ENCODE data around the gene ANKHD1.

The ANKHD1 gene

DNA sequence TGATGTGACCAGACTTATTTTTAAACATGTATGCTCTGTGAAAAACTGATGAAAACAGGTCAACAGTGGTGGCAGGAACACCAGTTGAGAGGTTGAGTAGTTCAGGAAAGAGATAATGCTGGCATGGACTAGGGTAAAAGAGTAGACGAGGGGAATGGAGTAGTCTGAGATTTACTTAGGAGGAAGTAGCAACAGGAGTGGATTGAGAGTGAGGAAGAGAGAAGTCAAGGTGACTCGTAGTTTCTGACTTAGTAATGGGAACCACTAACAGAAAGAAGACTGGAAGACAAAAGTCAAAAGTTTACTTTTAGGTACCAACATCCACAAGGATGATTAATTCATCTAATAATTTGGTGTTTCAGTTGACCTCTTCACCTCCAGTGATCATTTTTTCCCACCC lies 152.0 kb downstream of the ANKHD1 start:
- no peak overlapping the region for H4K8ac ChIP-seq (ENCODE audit: low read depth, low read length)
- H4K91ac ChIP-seq (ENCODE audit: low read depth, low read length, poor library complexity) = no peak overlapping the region
- peaks cover 7 to 9% of the 10 kb centered on the region in 2 donors for H3K4me1 ChIP-seq (ENCODE audit: control insufficient read depth in 2 of 2, insufficient read depth in 1 of 2, low read depth in 1 of 2, low read length in 2 of 2)
- no peak overlapping the region for H3K9ac ChIP-seq (ENCODE audit: low read depth, low read length, poor library complexity)
- no peaks in the 10 kb centered on the region for H3K27me3 ChIP-seq (ENCODE audit: control insufficient read depth in 3 of 3, insufficient read depth in 3 of 3, low read depth in 1 of 3, low read length in 3 of 3)
- H3K18ac ChIP-seq (ENCODE audit: low read length) = no peak overlapping the region
- no peak overlapping the region for H3K4ac ChIP-seq (ENCODE audit: low read length)
- H2BK15ac ChIP-seq (ENCODE audit: low read length) = no peak overlapping the region
- no peak overlapping the region for H2BK5ac ChIP-seq (ENCODE audit: low read length)
- H3K4me3 ChIP-seq (ENCODE audit: low read length in 2 of 2) = no peak overlapping the region
- peaks cover 24 to 65% of the 10 kb centered on the region in 2 donors for H3K36me3 ChIP-seq (replicated peaks in 1 of 2; ENCODE audit: control insufficient read depth in 2 of 2, insufficient read depth in 2 of 2, low read length in 2 of 2)
- H3K79me1 ChIP-seq (ENCODE audit: low read depth, low read length) = peaks cover 4% of the 10 kb centered on the region
- no peak overlapping the region for H2AK5ac ChIP-seq (ENCODE audit: low read depth, low read length)
- H2BK12ac ChIP-seq (ENCODE audit: low read length) = no peak overlapping the region
- H3K23ac ChIP-seq (ENCODE audit: low read depth, low read length, poor library complexity) = no peak overlapping the region
- H3K9me3 ChIP-seq (replicated peaks in 1 of 2; ENCODE audit: control insufficient read depth in 2 of 2, insufficient read depth in 1 of 2, low read depth in 1 of 2, low read length in 2 of 2) = no peaks in the 10 kb centered on the region
- DNase-seq (ENCODE audit: low spot score) = no peak
- no peak overlapping the region for H2AFZ ChIP-seq (ENCODE audit: low read length)
- no peak overlapping the region for H3K27ac ChIP-seq (replicated peaks; ENCODE audit: low read length)
- no peak overlapping the region for H2BK120ac ChIP-seq (ENCODE audit: low read depth, low read length)
- H3K4me2 ChIP-seq (ENCODE audit: insufficient read depth, low read length, poor library complexity, severe bottlenecking) = no peak overlapping the region
- no CpG with 5 or more reads among the region's 2 CpGs for WGBS, 2 donors (ENCODE audit: extremely low coverage in 2 of 2, insufficient read length in 2 of 2, insufficient replicate concordance in 1 of 2)
- no peak overlapping the region for H3K14ac ChIP-seq (ENCODE audit: low read length)

DNA sequence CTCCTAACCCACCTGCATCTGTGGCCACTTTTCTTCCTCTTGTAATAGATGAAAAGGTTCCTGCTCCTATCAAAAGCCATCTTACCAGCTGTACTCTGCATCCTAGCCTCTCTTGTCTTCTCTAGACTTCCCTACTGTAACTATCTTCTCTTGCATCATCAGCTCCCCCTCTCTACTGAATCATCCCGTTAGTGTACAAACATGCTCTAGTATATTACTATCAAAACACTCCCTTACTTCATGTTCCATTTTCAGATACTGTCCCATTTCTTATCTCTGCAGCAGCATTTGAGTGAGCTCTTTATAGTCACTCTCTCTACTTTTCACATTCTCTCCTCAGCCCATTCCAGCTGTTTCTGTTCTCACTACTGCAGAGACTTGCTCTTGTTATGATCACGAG lies 152.8 kb downstream of the ANKHD1 start:
- Histone ChIP-seq H3K36me3 (replicated peaks in 1 of 2; ENCODE audit: control insufficient read depth in 2 of 2, insufficient read depth in 2 of 2, low read length in 2 of 2) (peaks cover 18 to 59% of the 10 kb centered on the region in 2 donors), H2AK5ac (ENCODE audit: low read depth, low read length) (no peak overlapping the region), H2BK15ac (ENCODE audit: low read length) (no peak overlapping the region), H2AFZ (ENCODE audit: low read length) (no peak overlapping the region), H3K4me2 (ENCODE audit: insufficient read depth, low read length, poor library complexity, severe bottlenecking) (no peak overlapping the region), H3K9ac (ENCODE audit: low read depth, low read length, poor library complexity) (no peak overlapping the region), H3K9me3 (replicated peaks in 1 of 2; ENCODE audit: control insufficient read depth in 2 of 2, insufficient read depth in 1 of 2, low read depth in 1 of 2, low read length in 2 of 2) (no peaks in the 10 kb centered on the region), H2BK5ac (ENCODE audit: low read length) (no peak overlapping the region), H3K79me1 (ENCODE audit: low read depth, low read length) (peaks cover 4% of the 10 kb centered on the region), H3K4me3 (ENCODE audit: low read length in 2 of 2) (no peak overlapping the region), H3K23ac (ENCODE audit: low read depth, low read length, poor library complexity) (no peak overlapping the region), H4K91ac (ENCODE audit: low read depth, low read length, poor library complexity) (no peak overlapping the region), H3K27ac (replicated peaks; ENCODE audit: low read length) (no peak overlapping the region), H2BK120ac (ENCODE audit: low read depth, low read length) (no peak overlapping the region), H3K27me3 (ENCODE audit: control insufficient read depth in 3 of 3, insufficient read depth in 3 of 3, low read depth in 1 of 3, low read length in 3 of 3) (no peaks in the 10 kb centered on the region), H3K4me1 (ENCODE audit: control insufficient read depth in 2 of 2, insufficient read depth in 1 of 2, low read depth in 1 of 2, low read length in 2 of 2) (peaks cover 7 to 9% of the 10 kb centered on the region in 2 donors), H3K4ac (ENCODE audit: low read length) (no peak overlapping the region), H3K14ac (ENCODE audit: low read length) (no peak overlapping the region), H2BK12ac (ENCODE audit: low read length) (no peak overlapping the region), H4K8ac (ENCODE audit: low read depth, low read length) (no peak overlapping the region), H3K18ac (ENCODE audit: low read length) (no peak overlapping the region)
- no CpG with 5 or more reads among the region's 2 CpGs for WGBS, 2 donors (ENCODE audit: extremely low coverage in 2 of 2, insufficient read length in 2 of 2, insufficient replicate concordance in 1 of 2)
- no peak for DNase-seq (ENCODE audit: low spot score)

DNA sequence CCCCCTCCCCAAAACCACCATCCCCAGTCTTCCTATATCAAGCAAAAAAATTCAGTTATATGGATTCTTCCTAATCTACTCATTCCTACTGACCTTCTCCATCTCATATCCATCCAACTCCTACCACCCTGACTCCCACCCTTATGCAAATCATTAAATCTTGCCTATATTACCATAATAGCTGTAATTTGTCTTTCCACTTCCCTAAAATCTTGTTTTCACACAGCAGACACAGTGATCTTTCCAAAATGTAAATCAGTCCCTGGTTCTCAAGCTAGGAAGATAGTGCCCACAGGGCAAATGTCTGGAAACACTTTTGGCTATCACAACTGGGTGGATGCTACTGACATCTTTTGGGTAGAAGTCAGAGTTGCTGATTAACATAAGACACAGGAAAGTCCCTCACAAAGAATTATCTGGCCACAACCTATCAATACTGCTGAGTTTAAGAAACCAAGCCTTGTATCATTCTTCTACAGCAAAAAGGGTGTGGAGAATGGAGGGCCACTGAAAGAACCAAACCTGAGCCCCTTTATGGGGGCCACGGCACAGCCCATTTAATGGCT lies 154.2 kb downstream of the ANKHD1 start:
- no peak overlapping the region for H2AFZ ChIP-seq (ENCODE audit: low read length)
- H2AK5ac ChIP-seq (ENCODE audit: low read depth, low read length) = no peak overlapping the region
- H2BK15ac ChIP-seq (ENCODE audit: low read length) = no peak overlapping the region
- H2BK120ac ChIP-seq (ENCODE audit: low read depth, low read length) = no peak overlapping the region
- H3K9me3 ChIP-seq (replicated peaks in 1 of 2; ENCODE audit: control insufficient read depth in 2 of 2, insufficient read depth in 1 of 2, low read depth in 1 of 2, low read length in 2 of 2) = no peaks in the 10 kb centered on the region
- no peak overlapping the region for H3K18ac ChIP-seq (ENCODE audit: low read length)
- H3K27ac ChIP-seq (replicated peaks; ENCODE audit: low read length) = no peak overlapping the region
- no CpG with 5 or more reads among the region's 1 CpG for WGBS, 2 donors (ENCODE audit: extremely low coverage in 2 of 2, insufficient read length in 2 of 2, insufficient replicate concordance in 1 of 2)
- H3K4me1 ChIP-seq (ENCODE audit: control insufficient read depth in 2 of 2, insufficient read depth in 1 of 2, low read depth in 1 of 2, low read length in 2 of 2) = peaks cover 7 to 9% of the 10 kb centered on the region in 2 donors
- H4K8ac ChIP-seq (ENCODE audit: low read depth, low read length) = no peak overlapping the region
- H3K4me3 ChIP-seq (ENCODE audit: low read length in 2 of 2) = peak overlapping the region in 1 of 2 donors; percentile 78
- H3K4ac ChIP-seq (ENCODE audit: low read length) = no peak overlapping the region
- H3K14ac ChIP-seq (ENCODE audit: low read length) = no peak overlapping the region
- no peak overlapping the region for H2BK5ac ChIP-seq (ENCODE audit: low read length)
- H3K23ac ChIP-seq (ENCODE audit: low read depth, low read length, poor library complexity) = no peak overlapping the region
- H3K4me2 ChIP-seq (ENCODE audit: insufficient read depth, low read length, poor library complexity, severe bottlenecking) = no peak overlapping the region
- H4K91ac ChIP-seq (ENCODE audit: low read depth, low read length, poor library complexity) = no peak overlapping the region
- H3K36me3 ChIP-seq (replicated peaks in 1 of 2; ENCODE audit: control insufficient read depth in 2 of 2, insufficient read depth in 2 of 2, low read length in 2 of 2) = peaks cover 6 to 54% of the 10 kb centered on the region in 2 donors
- H3K79me1 ChIP-seq (ENCODE audit: low read depth, low read length) = peaks cover 4% of the 10 kb centered on the region
- H3K27me3 ChIP-seq (ENCODE audit: control insufficient read depth in 3 of 3, insufficient read depth in 3 of 3, low read depth in 1 of 3, low read length in 3 of 3) = no peaks in the 10 kb centered on the region
- no peak for DNase-seq (ENCODE audit: low spot score)
- H3K9ac ChIP-seq (ENCODE audit: low read depth, low read length, poor library complexity) = no peak overlapping the region
- H2BK12ac ChIP-seq (ENCODE audit: low read length) = no peak overlapping the region

DNA sequence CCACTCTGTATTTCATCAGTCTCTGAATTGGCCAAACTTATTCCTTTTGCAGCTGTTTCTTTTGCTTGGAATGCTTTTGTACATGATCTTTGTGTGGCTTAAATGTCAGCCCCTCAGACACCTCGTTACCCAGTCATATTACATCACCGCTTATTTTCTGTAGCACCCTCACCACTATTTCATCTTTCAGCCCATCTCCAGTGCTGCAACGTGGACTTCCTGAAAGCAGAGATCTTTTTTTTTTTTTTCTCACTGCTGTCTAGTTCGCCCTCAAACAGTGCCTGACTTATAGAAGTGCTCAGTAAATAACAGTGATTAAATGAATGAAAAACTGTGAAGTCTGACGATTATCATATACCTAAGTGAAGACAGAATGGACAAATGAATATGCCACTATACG lies 154.8 kb downstream of the ANKHD1 start:
- H2AFZ ChIP-seq (ENCODE audit: low read length) = no peak overlapping the region
- no peak overlapping the region for H2AK5ac ChIP-seq (ENCODE audit: low read depth, low read length)
- no peaks in the 10 kb centered on the region for H3K9me3 ChIP-seq (replicated peaks in 1 of 2; ENCODE audit: control insufficient read depth in 2 of 2, insufficient read depth in 1 of 2, low read depth in 1 of 2, low read length in 2 of 2)
- H4K8ac ChIP-seq (ENCODE audit: low read depth, low read length) = no peak overlapping the region
- no peak overlapping the region for H3K4ac ChIP-seq (ENCODE audit: low read length)
- H2BK15ac ChIP-seq (ENCODE audit: low read length) = no peak overlapping the region
- peak overlapping the region; percentile 69 to 78 for H3K4me3 ChIP-seq (ENCODE audit: low read length in 2 of 2)
- no CpG with 5 or more reads among the region's 6 CpGs for WGBS, 2 donors (ENCODE audit: extremely low coverage in 2 of 2, insufficient read length in 2 of 2, insufficient replicate concordance in 1 of 2)
- no peak overlapping the region for H3K18ac ChIP-seq (ENCODE audit: low read length)
- peaks cover 7 to 9% of the 10 kb centered on the region in 2 donors for H3K4me1 ChIP-seq (ENCODE audit: control insufficient read depth in 2 of 2, insufficient read depth in 1 of 2, low read depth in 1 of 2, low read length in 2 of 2)
- no peak overlapping the region for H2BK12ac ChIP-seq (ENCODE audit: low read length)
- peaks cover 3 to 51% of the 10 kb centered on the region in 2 donors for H3K36me3 ChIP-seq (replicated peaks in 1 of 2; ENCODE audit: control insufficient read depth in 2 of 2, insufficient read depth in 2 of 2, low read length in 2 of 2)
- peak overlapping the region; percentile 54 for H3K4me2 ChIP-seq (ENCODE audit: insufficient read depth, low read length, poor library complexity, severe bottlenecking)
- no peak for DNase-seq (ENCODE audit: low spot score)
- peaks cover 4% of the 10 kb centered on the region for H3K79me1 ChIP-seq (ENCODE audit: low read depth, low read length)
- no peak overlapping the region for H3K14ac ChIP-seq (ENCODE audit: low read length)
- no peak overlapping the region for H2BK5ac ChIP-seq (ENCODE audit: low read length)
- H3K27me3 ChIP-seq (ENCODE audit: control insufficient read depth in 3 of 3, insufficient read depth in 3 of 3, low read depth in 1 of 3, low read length in 3 of 3) = no peaks in the 10 kb centered on the region
- no peak overlapping the region for H4K91ac ChIP-seq (ENCODE audit: low read depth, low read length, poor library complexity)
- H3K23ac ChIP-seq (ENCODE audit: low read depth, low read length, poor library complexity) = no peak overlapping the region
- no peak overlapping the region for H2BK120ac ChIP-seq (ENCODE audit: low read depth, low read length)
- H3K9ac ChIP-seq (ENCODE audit: low read depth, low read length, poor library complexity) = no peak overlapping the region
- no peak overlapping the region for H3K27ac ChIP-seq (replicated peaks; ENCODE audit: low read length)
